ENCODE data around the gene ELP5.

- no peak for TF ChIP-seq POLR2AphosphoS5 (IDR thresholded peaks at IDR 0.05; ENCODE audit: borderline replicate concordance, low read depth, low read length)
- no peak for TF ChIP-seq EZH2 (IDR thresholded peaks at IDR 0.05)
- no peak for TF ChIP-seq FOXP2 (optimal IDR thresholded peaks at IDR 0.05; ENCODE audit: control extremely low read depth, extremely low read length, insufficient read depth)
Observed at GRCh38 chr17:7261379-7262191, 9.6 kb downstream of the ELP5 start.

Data from SK-N-MC (cell line).